Measurements from ENCODE around the gene TRAF7.

TRAF7 gene

GRCh38 chr16:2181952-2182351 lies 26.4 kb downstream of the TRAF7 start:
- DNase-seq (ENCODE audit: low spot score) = no peak

GRCh38 chr16:2183671-2184070 lies 28.1 kb downstream of the TRAF7 start:
- DNase-seq (ENCODE audit: low spot score) = no peak

GRCh38 chr16:2184346-2184745 lies 28.8 kb downstream of the TRAF7 start:
- DNase-seq (ENCODE audit: low spot score) = no peak

- no peak for DNase-seq (ENCODE audit: low spot score)
These were observed 29.4 kb downstream of the TRAF7 start for GRCh38 chr16:2184962-2185361.

GRCh38 chr16:2186064-2186463 lies 30.5 kb downstream of the TRAF7 start:
- DNase-seq (ENCODE audit: low spot score) = no peak

- no peak for DNase-seq (ENCODE audit: low spot score)
These were observed 30.9 kb downstream of the TRAF7 start for GRCh38 chr16:2186505-2186904.

GRCh38 chr16:2187212-2187611 lies 31.6 kb downstream of the TRAF7 start:
- DNase-seq (ENCODE audit: low spot score) = no peak

GRCh38 chr16:2188395-2188794 lies 32.8 kb downstream of the TRAF7 start:
- no peak for DNase-seq (ENCODE audit: low spot score)

- DNase-seq (ENCODE audit: low spot score) = no peak
These were observed 33.8 kb downstream of the TRAF7 start for GRCh38 chr16:2189252-2189893.

- no peak for DNase-seq (ENCODE audit: low spot score)
These were observed 34.5 kb downstream of the TRAF7 start for GRCh38 chr16:2190002-2190658.

GRCh38 chr16:2190659-2191445 lies 35.3 kb downstream of the TRAF7 start:
- DNase-seq (ENCODE audit: low spot score) = peak; percentile 58

- DNase-seq (ENCODE audit: low spot score) = no peak
These were observed 35.8 kb downstream of the TRAF7 start for GRCh38 chr16:2191446-2191706.

- no peak for DNase-seq (ENCODE audit: low spot score)
These were observed 38.7 kb downstream of the TRAF7 start for GRCh38 chr16:2194166-2194834.

- peak; percentile 68 for DNase-seq (ENCODE audit: low spot score)
These were observed 39.3 kb downstream of the TRAF7 start for GRCh38 chr16:2194852-2195321.

- peak; percentile 60 for DNase-seq (ENCODE audit: low spot score)
These were observed 40.0 kb downstream of the TRAF7 start for GRCh38 chr16:2195322-2196161.

- peak; percentile 81 for DNase-seq (ENCODE audit: low spot score)
These were observed 40.8 kb downstream of the TRAF7 start, which contains the start of gene CASKIN1 for GRCh38 chr16:2196162-2196980. CASKIN1 (minus strand) TSS chr16:2196605; CDS start chr16:2196432, 173 bp downstream.

- DNase-seq (ENCODE audit: low spot score) = no peak
These were observed 41.5 kb downstream of the TRAF7 start for GRCh38 chr16:2196981-2197511.

GRCh38 chr16:2197765-2198164 lies 42.2 kb downstream of the TRAF7 start:
- DNase-seq (ENCODE audit: low spot score) = no peak

GRCh38 chr16:2198283-2198682 lies 42.7 kb downstream of the TRAF7 start:
- DNase-seq (ENCODE audit: low spot score) = no peak

GRCh38 chr16:2199095-2199494 lies 43.5 kb downstream of the TRAF7 start:
- DNase-seq (ENCODE audit: low spot score) = no peak
